HepG2 (cell line): ENCODE results near the gene KIAA1755. TPM values are rescaled to one million over a fixed set of nuclear protein-coding genes. Genes with fewer than 3 reads are reported as not detected.

ENCODE experiments used
- BCL6 ChIP-seq: IDR thresholded peaks from 2 replicates; pipeline ENCODE4 v1.6.1; 2016; ENCODE audit warnings: missing genetic modification reagents, missing compliant biosample characterization
- HMGXB4 ChIP-seq, 2 experiments: sonication (generic) in 1 of 2; formaldehyde crosslinking in 1 of 2; IDR thresholded peaks; 2 replicates each; pipeline versions ENCODE4 v1.4.0 to v1.6.1; 2018 to 2020; ENCODE audit warnings: missing genetic modification reagents in 2 of 2, borderline replicate concordance in 1 of 2, low read depth in 1 of 2, mild to moderate bottlenecking in 1 of 2, missing biosample characterization in 1 of 2
- MAFK ChIP-seq, 2 experiments: IDR thresholded peaks in 1 of 2; conservative IDR thresholded peaks in 1 of 2; 2 replicates each; pipeline ENCODE4 v1.6.1; 2011; ENCODE audit warnings: improper control_type of control experiment in 2 of 2, low read length in 2 of 2
- NONO ChIP-seq, 2 experiments: fragments of 450-650 bp in 1 of 2; sonication (generic) in 1 of 2; formaldehyde crosslinking in 1 of 2; IDR thresholded peaks in 1 of 2; conservative IDR thresholded peaks in 1 of 2; 2 replicates each; pipeline versions ENCODE4 v1.6.1 to v1.8.0; 2017 to 2022; ENCODE audit warnings: mild to moderate bottlenecking in 1 of 2, missing genetic modification reagents in 1 of 2, moderate library complexity in 1 of 2
- NRL ChIP-seq: sonication (generic); formaldehyde crosslinking; IDR thresholded peaks from 2 replicates; pipeline ENCODE4 v1.5.0; 2020; ENCODE audit warnings: missing genetic modification reagents, mild to moderate bottlenecking, moderate library complexity, borderline replicate concordance
- PAX8 ChIP-seq: sonication (generic); formaldehyde crosslinking; IDR thresholded peaks from 2 replicates; pipeline ENCODE4 v1.8.0; 2022; ENCODE audit warnings: mild to moderate bottlenecking, missing genetic modification reagents, borderline replicate concordance
- POLR2AphosphoS2 ChIP-seq: IDR thresholded peaks from 2 replicates; pipeline ENCODE4 v1.6.1; 2011; ENCODE audit warnings: low read depth, low read length, improper control_type of control experiment
- polyA plus RNA-seq, 8 experiments: library from polyadenylated mRNA; depleted of rRNA in 3 of 8; stranded (reverse) in 7 of 8; unstranded in 1 of 8; fragments of >200 nt; fragmentation: Illumina TruSeq in 4 of 8; extraction: Trizol in 4 of 8; gene quantifications; 2 replicates each; pipeline versions ENCODE4 v1.2.1 to v1.2.3, GENCODE V29; 2011 to 2016; ENCODE audit warnings: low read depth in 4 of 8, missing spikeins in 1 of 8, mixed read lengths in 1 of 8; ENCODE audit not compliant: insufficient read depth in 1 of 8
- total RNA-seq, 5 experiments: library from RNA; depleted of rRNA; stranded (reverse); fragments of >200 nt; fragmentation: Illumina TruSeq; extraction: Trizol; gene quantifications; 2 replicates each; pipeline ENCODE4 v1.2.3, GENCODE V29; 2016; ENCODE audit warnings: low read depth in 1 of 5
- TF ChIP-seq, protein P1 (sequence below): sonication (generic); formaldehyde crosslinking; IDR thresholded peaks from 2 replicates; pipeline ENCODE4 v1.4.0; 2020; ENCODE audit warnings: missing genetic modification reagents

Gene KIAA1755
- total and polyA plus RNA-seq, 2 of the 13 experiments (the other 11 are each of a cell fraction or from before 2014, with no cell fraction given), result 0.04 TPM; not detected in 1

DNA sequence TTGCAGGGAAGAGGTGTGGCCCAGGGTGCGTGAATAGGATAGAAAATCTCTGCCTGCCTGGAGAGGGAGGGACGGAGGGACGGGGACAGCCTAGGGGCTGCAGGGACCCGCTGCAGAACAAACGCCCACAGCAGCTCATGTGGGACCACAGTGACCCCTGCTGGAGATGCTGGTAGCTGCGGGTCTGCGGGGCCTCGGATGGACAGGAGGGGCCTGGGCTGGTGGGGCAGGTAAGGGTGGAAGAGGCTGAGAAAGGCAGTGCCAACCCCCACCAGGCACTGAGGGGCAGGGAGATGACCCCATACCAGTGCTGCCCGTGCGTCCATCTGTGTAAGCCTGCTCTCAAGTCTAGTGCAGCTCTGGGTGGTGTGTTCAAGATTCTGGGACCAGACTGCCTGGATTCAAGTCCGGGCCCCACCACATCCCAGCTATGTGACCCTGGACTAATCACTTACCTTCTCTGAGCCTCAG is 39.4 kb downstream of the KIAA1755 start (continued):
- TF ChIP-seq HMGXB4 (CRISPR knock-in tag; IDR thresholded peaks at IDR 0.05; ENCODE audit: borderline replicate concordance in 1 of 2, low read depth in 1 of 2) (peak; percentile 58 to 67; a peak in 2 of 4 replicates), PAX8 (CRISPR knock-in tag) (0 out of 2 replicates have a peak, but pooled peaks have one; percentile 70), BCL6 (CRISPR knock-in tag) (no peak), NONO (IDR thresholded peaks at IDR 0.05) (no peak), NONO (CRISPR knock-in tag; conservative IDR thresholded peaks at IDR 0.05) (peak; percentile 57; the same call in 1 of the 2 replicates), MAFK (conservative IDR thresholded peaks at IDR 0.05 in 1 of 2, IDR thresholded peaks at IDR 0.05 in 1 of 2; ENCODE audit: low read length in 2 of 2) (0 out of 4 replicates have a peak, but pooled peaks of 1 of the 2 experiments have one; percentile 12), NRL (peak; percentile 3; the same call in 1 of the 2 replicates), POLR2AphosphoS2 (no peak)
- TF ChIP-seq, protein P1, sequence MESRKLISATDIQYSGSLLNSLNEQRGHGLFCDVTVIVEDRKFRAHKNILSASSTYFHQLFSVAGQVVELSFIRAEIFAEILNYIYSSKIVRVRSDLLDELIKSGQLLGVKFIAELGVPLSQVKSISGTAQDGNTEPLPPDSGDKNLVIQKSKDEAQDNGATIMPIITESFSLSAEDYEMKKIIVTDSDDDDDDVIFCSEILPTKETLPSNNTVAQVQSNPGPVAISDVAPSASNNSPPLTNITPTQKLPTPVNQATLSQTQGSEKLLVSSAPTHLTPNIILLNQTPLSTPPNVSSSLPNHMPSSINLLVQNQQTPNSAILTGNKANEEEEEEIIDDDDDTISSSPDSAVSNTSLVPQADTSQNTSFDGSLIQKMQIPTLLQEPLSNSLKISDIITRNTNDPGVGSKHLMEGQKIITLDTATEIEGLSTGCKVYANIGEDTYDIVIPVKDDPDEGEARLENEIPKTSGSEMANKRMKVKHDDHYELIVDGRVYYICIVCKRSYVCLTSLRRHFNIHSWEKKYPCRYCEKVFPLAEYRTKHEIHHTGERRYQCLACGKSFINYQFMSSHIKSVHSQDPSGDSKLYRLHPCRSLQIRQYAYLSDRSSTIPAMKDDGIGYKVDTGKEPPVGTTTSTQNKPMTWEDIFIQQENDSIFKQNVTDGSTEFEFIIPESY (CRISPR knock-in tag), result peak; percentile 55
